D721Med (cell line): ENCODE data around the gene GALNT18.
"Not testable (repeated sequence)": the region's sequence is repeated elsewhere in the genome, so short reads cannot be mapped to it uniquely, and the experiment has no call there.

Experiments used
- DNase-seq: peaks from one replicate; pipeline ENCODE4 v3.0.0; 2011; ENCODE audit warnings: low spot score; ENCODE audit not compliant: insufficient read length
- FAIRE-seq: peaks from 2 replicates; lab custom pipeline; 2011; peaks lifted over from hg19 to GRCh38; lab: Jason Lieb, UNC
- CTCF ChIP-seq: IDR thresholded peaks from 2 replicates; pipeline ENCODE4 v1.5.1; 2012; ENCODE audit warnings: mild to moderate bottlenecking, control low read depth; ENCODE audit not compliant: insufficient read depth; ENCODE audit errors: missing control alignments

GALNT18 gene

GRCh38 chr11:11458001-11458400 lies 163.8 kb downstream of the GALNT18 start:
- no peak for TF ChIP-seq CTCF
- FAIRE-seq (no peak), DNase-seq (no peak)

GRCh38 chr11:11456866-11457265 lies 164.9 kb downstream of the GALNT18 start:
- DNase-seq (no peak), FAIRE-seq (no peak)
- TF ChIP-seq CTCF, result no peak

- FAIRE-seq, result no peak
- no peak for DNase-seq
- no peak for TF ChIP-seq CTCF
These were observed 167.1 kb downstream of the GALNT18 start for GRCh38 chr11:11454671-11455223.

- TF ChIP-seq CTCF, result no peak
- DNase-seq (no peak), FAIRE-seq (no peak)
These were observed 170.3 kb downstream of the GALNT18 start for GRCh38 chr11:11451501-11452005.

- no peak for DNase-seq
- no peak for TF ChIP-seq CTCF
- no peak for FAIRE-seq
These were observed 171.0 kb downstream of the GALNT18 start for GRCh38 chr11:11450744-11451362.

- no peak for TF ChIP-seq CTCF
- DNase-seq (no peak), FAIRE-seq (no peak)
These were observed 172.5 kb downstream of the GALNT18 start for GRCh38 chr11:11449327-11449726.

- TF ChIP-seq CTCF, result no peak
- no peak for FAIRE-seq
- no peak for DNase-seq
These were observed 173.2 kb downstream of the GALNT18 start for GRCh38 chr11:11448626-11449025.

- DNase-seq, FAIRE-seq: not testable (repeated sequence)
These were observed 174.2 kb downstream of the GALNT18 start for GRCh38 chr11:11447601-11448000.
